ENCODE measurements around the gene DDX23. TPM values are rescaled to one million over a fixed set of nuclear protein-coding genes. Genes with fewer than 3 reads are reported as not detected.

The DDX23 gene
- total RNA-seq, 1 donor from 2014 or later = 60.2 TPM

DNA sequence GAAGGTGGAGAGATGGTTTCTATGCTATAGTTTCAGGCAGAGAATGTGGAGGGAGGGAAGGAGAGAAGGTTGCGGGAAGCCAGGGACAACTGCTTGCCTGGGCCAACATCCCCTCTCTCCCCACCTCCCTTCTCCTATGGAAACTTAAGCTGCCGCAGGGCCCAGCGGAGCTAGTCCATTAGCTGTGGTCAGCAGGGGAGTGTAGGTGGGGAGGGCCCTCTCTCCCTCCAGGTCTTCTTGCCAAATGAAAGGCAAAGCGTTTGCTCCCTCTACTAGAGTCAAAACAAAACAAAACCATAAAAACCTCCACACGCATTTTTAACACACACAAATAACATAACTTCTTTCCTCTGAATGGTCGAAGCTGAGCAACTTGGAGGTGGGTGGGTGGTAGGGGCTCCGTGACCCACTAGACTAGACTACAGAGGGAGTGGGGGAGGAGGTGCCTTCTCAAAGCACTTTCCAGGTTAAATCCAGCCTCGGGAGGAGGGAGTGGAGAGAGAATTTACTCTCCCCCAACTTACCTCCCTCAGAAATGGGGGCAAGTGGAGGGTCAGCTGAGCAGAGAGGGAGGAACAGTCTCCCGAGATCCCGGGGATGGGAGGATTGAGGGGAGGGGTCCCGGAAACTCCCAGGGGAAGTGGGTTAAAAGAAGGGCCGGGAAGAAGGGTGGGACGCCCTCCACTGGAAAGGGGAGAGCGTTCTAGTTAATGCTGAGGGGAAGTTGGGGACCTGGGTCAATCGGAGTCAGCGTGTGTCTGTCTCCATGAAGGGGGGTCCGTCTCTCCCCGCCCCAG is 38.3 kb downstream of the DDX23 start:
- intact Hi-C loops (cut with DNase I) = no loop called here
- peak; percentile 67 for DNase-seq (ENCODE audit: low spot score)
- peak; percentile 2 for ATAC-seq

DNA sequence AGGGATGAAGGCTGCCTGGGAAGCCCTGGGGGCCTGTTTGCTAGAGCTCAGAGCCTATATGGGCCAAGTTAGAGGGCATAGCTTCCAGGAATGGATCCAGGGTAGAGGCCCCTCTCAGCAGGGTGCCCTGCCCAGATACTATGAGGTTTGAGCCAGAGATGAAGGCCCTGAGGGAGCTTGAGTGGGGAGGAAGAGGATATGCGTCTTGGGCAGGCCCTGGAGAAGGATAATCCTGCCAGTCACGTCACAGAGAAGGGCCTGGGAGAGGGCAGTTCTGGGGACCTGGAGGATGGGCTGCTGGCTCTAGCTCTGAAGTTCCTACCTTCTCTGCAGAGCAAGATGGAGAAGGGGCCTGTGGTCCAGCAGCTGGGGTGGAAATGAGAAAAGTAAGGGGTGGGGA is 39.6 kb downstream of the DDX23 start:
- ATAC-seq (no peak), DNase-seq (ENCODE audit: low spot score) (no peak)
- intact Hi-C loops (cut with DNase I) = no loop called here

DNA sequence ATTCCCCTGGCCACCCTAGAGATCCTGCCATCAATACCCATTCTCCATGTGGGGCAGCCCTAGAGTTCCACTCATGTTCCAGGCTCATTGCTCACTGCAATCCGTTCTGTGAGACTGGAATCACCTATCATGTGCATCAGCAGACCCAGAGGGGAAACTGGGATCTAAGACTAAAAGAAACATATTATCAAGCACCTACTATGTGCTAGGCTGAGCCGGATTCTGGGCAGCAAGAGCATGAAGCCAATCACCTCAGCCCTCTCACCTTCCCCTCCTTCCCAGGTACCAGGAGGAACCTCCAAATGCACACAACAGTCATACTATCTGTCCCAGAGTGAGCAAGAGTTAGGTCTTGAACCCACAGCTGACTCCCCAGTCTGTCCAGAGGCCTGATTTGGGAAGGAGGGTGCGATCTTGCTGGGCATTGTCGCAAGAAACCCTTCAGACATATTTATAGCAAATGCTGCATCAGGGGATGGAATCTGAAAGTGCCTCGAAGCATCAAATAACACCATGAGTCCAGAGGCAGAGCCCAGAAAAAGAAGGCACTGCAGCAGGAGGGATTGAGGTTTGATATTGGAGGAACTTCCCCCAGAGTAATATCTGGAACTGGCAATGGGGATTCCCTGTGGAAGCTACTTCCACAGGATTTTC is 40.4 kb downstream of the DDX23 start:
- intact Hi-C loops (cut with DNase I) = no loop called here
- ATAC-seq = no peak

DNA sequence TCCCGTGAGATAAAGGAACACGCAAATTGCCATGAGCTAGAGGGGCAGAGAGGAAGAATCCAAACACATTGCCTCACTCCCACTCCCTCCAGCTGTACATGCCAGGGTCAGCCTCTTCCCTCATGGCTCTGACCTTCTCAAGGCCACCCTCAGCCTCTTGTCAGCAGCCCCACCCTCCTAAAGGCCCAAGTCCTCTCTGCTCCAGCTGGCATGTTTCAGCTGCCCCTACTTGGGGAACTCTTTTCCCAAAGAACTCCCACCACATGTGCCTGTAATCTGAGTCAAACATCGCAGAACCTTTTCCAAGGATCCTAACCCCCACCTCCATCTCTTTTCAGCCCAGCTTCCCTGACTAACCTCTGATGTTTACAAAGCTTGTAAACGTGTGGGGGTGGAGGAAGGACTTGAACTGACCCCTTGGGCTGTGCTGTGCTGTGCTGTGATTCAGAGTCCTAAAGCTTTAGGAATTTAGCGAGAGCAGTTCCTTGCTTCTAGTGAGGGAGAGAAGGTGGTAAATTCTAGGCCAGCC is 41.0 kb downstream of the DDX23 start:
- DNase-seq (ENCODE audit: low spot score) (no peak), ATAC-seq (no peak)
- intact Hi-C loops (cut with DNase I) = no loop called here

More for the DNA sequence above, 40.4 kb downstream of the DDX23 start:
- DNase-seq (ENCODE audit: low spot score) = no peak

DNA sequence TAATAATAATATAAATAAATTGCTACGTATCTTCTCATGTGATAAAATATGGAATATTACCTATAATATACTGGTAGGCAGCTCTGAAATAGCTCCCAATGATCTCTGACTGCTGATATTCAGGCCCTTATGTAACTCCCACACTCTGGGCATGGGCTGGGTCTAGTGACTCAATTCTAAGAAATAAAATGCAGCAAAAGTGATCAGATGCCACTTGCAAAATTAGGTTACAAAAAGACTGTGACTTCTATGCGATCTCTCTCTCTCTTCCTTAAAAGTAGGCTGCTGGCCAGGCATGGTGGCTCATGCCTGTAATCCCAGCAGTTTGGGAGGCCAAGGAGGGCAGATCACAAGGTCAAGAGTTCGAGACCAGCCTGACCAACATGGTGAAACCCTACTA is 44.0 kb downstream of the DDX23 start:
- DNase-seq (ENCODE audit: low spot score) = no peak
- intact Hi-C loops (cut with DNase I) = no loop called here
- ATAC-seq = no peak

DNA sequence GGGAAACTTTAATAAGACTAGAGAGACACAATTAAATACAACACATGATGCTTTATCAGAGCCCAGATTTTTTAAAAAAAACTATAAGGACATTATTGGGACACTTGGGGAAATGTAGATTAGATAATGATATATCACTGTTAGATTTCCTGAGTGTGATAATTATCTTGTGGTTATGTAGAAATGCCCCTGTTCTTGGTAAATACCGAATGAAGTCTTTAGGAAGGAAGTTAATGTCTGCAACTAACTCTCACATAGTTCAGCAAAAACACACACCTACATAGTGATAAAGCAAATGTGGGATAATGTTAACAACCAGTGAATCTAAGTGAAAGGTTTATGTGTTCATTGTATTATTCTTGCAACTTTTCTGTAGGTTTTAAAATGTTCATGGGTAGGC is 48.3 kb downstream of the DDX23 start:
- intact Hi-C loops (cut with DNase I) = no loop called here
- DNase-seq (ENCODE audit: low spot score) = no peak
- no peak for ATAC-seq

DNA sequence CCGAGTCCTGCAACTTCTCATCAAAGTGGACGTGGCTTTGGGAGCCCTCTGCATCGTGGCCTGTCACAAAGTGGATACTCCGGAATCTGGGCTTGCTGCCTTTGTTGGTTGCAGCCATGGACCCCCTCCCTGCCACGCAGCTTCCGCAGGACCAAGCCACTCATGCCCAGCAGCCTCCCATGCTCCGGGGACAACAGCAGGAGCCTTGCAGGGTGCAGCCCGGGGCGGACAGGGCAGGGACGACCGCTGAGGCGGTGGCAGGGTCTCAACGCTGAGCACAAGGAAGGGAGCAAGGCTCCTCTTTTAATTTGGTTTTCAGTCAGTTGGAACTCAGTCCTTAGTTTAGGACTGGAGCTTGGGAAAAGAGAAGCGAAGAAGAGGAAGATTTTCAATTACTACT is 51.0 kb downstream of the DDX23 start:
- intact Hi-C loops (cut with DNase I) = no loop called here

DNA sequence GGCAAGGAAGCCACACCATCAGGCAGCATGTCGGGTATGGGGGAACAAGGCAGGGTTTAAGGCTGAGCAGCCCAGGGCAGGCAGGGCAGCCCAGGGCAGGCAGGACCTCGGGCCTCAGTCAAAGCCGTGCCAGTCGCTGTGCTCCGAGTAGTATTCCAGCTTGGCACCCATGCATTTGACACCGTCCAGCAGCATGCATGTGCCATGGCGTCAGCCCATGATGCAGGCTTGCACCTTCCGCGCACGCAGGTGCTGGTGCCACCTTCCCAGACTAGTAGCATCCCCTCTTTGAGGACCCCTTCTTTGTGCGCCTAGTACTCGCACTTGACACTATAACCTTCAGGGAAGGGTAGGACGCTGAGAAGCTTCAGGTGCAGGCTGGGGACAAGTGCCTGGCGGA is 51.5 kb downstream of the DDX23 start:
- intact Hi-C loops (cut with DNase I) = no loop called here
- DNase-seq (ENCODE audit: low spot score) = no peak
- ATAC-seq = no peak

More for the DNA sequence above, 51.0 kb downstream of the DDX23 start:
- no peak for ATAC-seq
- DNase-seq (ENCODE audit: low spot score) = no peak

DNA sequence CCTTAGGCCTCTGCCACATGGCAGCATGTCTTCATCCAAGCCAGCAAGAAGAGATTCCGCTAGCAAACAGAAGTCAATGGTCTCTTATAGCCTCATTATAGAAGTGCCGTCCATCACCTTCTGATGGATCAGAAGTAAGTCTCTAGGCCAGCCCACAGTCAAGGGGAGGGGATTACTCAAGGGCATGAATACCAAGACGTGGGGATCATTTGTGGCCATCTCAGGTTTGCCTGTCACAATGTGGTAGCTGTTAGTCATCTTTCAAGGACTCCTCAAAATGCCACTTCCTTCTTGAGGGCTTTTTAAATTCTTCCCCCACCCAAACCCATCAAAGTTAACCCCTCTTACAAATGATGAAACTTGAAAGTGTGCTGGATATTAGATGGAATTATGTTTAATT is 55.0 kb downstream of the DDX23 start:
- DNase-seq (ENCODE audit: low spot score) (no peak), ATAC-seq (no peak)
- intact Hi-C loops (cut with DNase I) = loop anchor here (5.0 kb wide), 1 partner anchor 45 kb away; no protein-coding TSS in a partner anchor

DNA sequence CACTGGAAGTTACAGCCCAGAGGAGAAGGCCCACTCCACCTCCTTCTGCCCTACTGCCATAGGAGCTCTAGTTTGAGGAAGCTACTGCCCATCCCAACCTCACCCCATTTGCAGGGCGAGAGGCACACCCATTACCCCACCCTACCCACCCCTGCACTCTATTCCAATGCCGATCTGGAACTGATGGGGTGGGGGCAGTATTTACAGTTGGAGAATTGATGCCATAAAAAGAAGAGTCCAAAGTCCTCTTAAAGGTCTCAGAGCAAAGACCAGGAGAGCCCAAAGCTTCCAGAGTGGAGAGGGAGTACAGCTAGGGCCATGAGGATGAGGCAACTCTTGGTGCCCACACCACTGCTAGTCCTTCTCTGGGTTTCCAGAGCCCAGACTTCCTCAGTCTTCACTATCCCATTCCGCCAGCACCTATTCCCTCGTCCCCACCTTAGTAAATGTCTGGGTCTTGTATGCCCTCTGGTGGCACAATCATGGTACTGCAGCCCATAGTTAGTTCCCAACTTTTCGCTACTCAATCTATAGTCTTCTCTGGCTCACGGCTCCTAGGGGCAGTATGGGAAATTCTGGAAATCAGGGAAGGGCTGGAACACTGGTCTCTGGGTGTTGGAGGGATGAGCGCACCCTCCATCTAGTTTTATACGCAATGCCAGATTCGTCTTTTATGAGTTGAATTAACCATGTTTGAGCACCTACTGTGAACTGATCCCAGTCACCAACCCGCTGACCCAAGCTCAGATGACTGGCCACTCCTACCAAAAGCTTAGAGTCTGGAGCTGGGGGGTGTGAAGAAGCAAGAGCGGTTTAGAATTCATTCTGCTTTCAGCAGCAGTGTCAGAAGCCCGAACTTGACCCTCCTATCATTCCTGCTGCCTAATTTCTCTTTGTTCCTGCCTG is 56.2 kb downstream of the DDX23 start:
- intact Hi-C loops (cut with DNase I) = loop anchor here (5.0 kb wide), 1 partner anchor 44 kb away; no protein-coding TSS in a partner anchor
- DNase-seq (ENCODE audit: low spot score) (peak; percentile 83), ATAC-seq (peak; percentile 92)

DNA sequence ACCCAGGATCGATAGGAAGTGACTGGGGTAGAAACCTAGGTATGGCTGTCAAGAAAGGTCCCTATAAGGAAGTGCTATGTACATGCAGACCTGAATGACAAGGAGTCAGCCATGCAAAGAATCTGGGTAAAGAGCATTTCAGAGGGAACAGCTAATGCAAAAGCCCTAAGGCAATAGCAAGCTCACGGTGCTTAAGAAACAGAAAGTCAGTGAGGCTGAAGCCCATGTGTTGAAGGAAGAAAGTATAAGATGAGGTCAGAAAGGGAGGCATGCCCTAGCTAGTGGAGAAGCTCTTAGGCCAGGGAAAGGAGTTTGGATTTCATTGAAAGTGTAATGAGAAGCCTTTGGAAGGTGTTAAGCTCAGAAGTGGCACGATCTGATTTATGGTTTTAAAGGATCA is 57.1 kb downstream of the DDX23 start:
- intact Hi-C loops (cut with DNase I) = loop anchor here (5.0 kb wide), 1 partner anchor 43 kb away; no protein-coding TSS in a partner anchor
- DNase-seq (ENCODE audit: low spot score) (no peak), ATAC-seq (no peak)

DNA sequence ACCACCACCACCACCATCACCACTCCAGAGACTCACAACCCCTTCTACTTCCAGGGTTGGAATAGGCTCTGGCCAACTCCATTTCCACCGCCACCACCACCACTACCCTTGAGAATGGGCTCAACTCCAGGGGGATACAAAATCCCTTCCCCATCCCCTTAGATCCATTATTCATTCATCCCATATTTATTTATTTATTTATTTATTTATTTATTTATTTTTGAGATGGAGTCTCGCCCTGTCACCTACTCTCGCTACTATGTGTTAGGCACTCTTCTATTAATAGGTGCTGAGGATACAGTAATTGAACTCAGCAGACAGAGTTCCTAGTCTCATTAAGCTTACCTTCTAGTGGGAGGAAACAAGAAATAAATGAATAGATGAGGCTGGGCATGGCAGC is 58.3 kb downstream of the DDX23 start:
- ATAC-seq (no peak), DNase-seq (ENCODE audit: low spot score) (no peak)
- intact Hi-C loops (cut with DNase I) = no loop called here

DNA sequence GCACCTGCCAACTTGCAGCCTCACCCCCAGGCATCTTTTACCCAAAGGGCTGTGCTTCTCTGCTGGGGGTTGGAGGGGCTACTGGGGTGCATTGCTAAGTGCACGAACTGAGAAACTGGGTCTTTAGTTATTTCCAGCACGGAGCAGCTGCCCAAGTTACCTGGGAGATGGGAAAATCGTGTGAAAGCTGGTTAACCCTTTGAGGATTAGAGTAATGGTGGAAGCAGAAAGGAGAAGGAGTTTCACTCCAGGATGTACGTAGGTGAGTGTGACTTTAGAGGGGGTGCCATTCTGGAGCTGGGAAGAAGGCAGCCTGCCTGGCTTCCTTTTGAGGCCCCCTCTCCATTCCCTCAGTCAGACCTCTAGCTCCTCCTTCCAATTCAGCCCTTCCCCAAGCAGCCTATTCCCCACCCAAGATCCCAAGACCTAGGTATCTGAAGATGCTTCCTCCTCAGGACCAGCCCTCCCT is 62.1 kb downstream of the DDX23 start:
- DNase-seq (ENCODE audit: low spot score) (no peak), ATAC-seq (no peak)
- intact Hi-C loops (cut with DNase I) = no loop called here

DNA sequence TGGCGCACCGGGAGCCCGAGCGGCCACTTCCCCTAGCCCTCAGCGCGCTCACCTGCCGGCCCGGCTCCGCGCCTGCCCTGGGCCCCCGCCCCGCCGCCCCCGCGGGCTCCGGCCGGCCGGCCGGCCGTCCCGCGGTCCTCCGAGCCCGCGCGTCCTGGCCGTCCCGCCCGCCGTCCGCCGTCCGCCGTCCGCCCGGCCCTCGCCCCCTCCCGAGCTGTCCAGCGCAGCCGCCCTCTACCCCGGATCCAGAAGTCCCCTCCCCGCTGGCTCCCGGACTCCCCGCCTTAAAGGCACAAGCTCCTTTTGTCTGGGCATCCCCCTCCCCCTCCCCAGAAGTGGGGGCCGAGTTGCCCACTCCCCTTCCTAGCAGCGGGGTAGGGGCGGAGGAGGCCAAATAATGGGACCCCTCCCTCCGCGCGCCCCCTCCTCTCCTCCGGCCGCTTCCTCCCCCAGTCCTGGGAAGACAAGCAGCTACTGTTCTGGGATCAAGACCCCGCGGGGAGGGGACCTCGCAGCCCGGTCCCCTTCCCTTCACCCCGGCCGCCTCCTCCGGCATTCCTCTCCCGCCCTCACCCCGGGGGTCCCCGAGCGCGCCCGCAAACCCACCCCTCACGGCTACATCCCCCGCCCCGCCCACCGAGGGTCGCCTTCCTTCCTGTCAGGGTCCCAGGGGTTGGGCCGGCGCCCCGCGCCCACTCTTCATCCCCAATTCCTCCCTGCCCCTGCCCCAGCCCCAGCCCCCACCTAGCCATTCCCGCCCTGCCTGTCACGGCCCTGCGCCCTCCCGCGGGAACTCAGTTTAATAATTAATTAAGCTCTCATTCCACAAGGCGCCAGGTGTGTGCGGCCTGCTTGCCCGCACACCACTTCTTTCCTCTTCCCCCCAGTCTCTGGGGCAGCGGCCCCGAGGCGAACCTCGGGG is 62.8 kb downstream of the DDX23 start, which contains the start of gene ADCY6:
ADCY6 (minus strand) TSS at position 236 of the 922 bp plus-strand sequence. CDS start 5,655 bp downstream, outside the sequence.
- DNase-seq (ENCODE audit: low spot score) (peak; percentile 90), ATAC-seq (peak; percentile 87)

DNA sequence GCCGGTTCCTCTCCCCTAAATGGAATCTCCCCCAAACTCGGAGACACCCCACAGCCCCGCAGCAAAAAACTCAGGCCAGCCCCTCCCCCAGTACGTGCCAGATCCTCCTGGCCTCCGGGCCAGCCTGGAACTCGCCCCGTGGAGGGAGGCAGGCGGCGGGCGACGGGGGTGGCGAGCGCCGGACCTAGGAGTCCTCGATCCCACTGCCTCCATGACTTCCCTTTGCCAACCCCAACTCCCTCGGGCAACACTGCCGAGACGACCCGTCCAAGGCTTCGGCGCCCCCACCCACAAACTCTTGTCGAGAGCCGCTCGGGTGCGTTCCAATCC is 63.5 kb downstream of the DDX23 start:
- DNase-seq (ENCODE audit: low spot score) = no peak
- peak; percentile 31 for ATAC-seq
- intact Hi-C loops (cut with DNase I) = no loop called here

More for the DNA sequence above, 62.8 kb downstream of the DDX23 start, which contains the start of gene ADCY6:
- intact Hi-C loops (cut with DNase I) = no loop called here

DNA sequence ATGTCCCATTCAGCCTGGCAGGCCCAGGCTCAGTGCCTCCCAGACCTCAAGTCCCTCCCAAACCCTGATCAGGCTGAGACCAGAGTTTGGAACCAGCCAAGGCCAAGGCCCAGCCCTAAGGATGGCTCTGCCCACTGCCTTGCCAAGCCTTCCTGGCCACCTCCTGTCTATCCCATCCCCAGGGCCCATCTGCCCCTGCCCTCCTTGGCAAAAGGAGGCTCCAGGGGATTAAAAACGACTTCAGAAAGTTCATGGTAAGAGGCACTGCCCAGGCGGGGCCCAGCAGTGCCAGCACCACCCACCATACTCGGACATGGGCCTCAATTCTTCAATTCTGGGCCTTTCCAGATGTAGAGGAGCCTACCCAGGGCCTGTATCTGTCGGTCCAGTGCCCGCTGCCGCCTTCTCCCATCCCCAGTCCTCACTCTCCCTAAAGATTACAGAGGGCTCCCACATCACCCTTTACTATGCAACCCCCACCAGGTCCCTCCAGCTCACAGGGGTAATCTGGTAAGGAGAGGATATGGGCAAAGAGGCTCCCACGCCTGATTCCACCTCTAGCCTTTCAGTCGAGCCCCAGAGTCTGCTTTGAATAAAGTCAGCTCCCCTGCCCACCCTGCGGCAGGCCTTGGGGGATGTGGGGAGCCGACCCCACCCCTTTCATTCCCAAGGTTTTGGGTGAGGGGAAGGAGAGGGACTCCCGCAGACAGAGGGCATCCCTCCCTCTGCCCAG is 64.0 kb downstream of the DDX23 start:
- ATAC-seq (peak; percentile 56), DNase-seq (ENCODE audit: low spot score) (no peak)
- intact Hi-C loops (cut with DNase I) = no loop called here

Data from sciatic nerve (tissue), 2 donors.